Neural cell (in vitro differentiated cells): Measurements from ENCODE around the gene STIM2.

ENCODE experiments used
- CTCF ChIP-seq: fragments of 450-650 bp; IDR thresholded peaks from 2 replicates; pipeline ENCODE4 v1.5.1; 2014; ENCODE audit warnings: antibody characterized with exemption, mild to moderate bottlenecking, moderate library complexity; ENCODE audit not compliant: poor library complexity, severe bottlenecking
- EP300 ChIP-seq: fragments of 450-650 bp; conservative IDR thresholded peaks from 2 replicates; pipeline ENCODE4 v1.6.1; 2014; ENCODE audit warnings: antibody characterized with exemption, mild to moderate bottlenecking, moderate library complexity; ENCODE audit not compliant: poor library complexity, severe bottlenecking
- RAD21 ChIP-seq: fragments of 450-650 bp; conservative IDR thresholded peaks from 2 replicates; pipeline ENCODE4 v1.6.1; 2014; ENCODE audit warnings: antibody characterized with exemption, mild to moderate bottlenecking, moderate library complexity

GRCh38 chr4:27057053-27057452, 196.4 kb downstream of the STIM2 start:
- TF ChIP-seq CTCF (no peak), RAD21 (no peak), EP300 (no peak)
